ENCODE results near the gene LIG3. TPM values are rescaled to one million over a fixed set of nuclear protein-coding genes. Genes with fewer than 3 reads are reported as not detected.

The LIG3 gene
- total and polyA plus RNA-seq, 2 of the 13 experiments (the other 11 are each of a cell fraction or from before 2014, with no cell fraction given) = 34.4 to 36.2 TPM

DNA sequence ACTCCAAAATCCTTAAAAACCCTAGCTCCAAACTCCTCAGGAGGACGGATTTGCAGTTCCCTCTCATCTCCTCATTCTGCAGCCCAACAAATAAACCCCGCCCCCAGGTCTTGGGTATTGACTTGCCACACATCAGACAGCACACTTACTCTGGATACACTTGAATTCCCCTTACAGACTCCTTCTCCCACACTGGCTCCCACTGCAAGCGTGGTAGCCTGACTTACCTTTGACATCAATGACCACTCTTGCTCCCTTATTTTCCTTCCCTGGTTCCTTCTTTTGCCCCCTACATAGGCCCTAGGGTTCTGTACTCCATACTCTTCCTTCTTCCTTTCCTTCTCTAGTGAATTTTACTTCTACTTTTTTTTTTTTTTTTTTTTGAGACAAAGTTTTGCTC, 75.7 kb downstream of the LIG3 start:
- no peaks in the 10 kb centered on the region for H4K20me1 ChIP-seq (ENCODE audit: insufficient read depth, low read length)
- no peaks in the 10 kb centered on the region; a peak in 1 of 5 replicates for H3K27me3 ChIP-seq (ENCODE audit: control insufficient read depth in 1 of 2, insufficient read depth in 2 of 2, low read length in 2 of 2)
- peaks cover 72% of the 10 kb centered on the region for H3K79me2 ChIP-seq (ENCODE audit: insufficient read depth, low read length)
- ChIA-PET CTCF (ENCODE audit: low intra/inter-chr PET ratio, low total read pairs) (no interaction called here), POLR2A (no interaction called here)
- in situ Hi-C loops (cut with HindIII; ENCODE audit: extremely low pct_ligation_motif_present, low pct_unique_long_range_greater_than_20kb) (no loop called here), intact Hi-C loops (cut with micrococcal nuclease; ENCODE audit: unreplicated experiment) (no loop called here)
- H3K4me1 ChIP-seq (ENCODE audit: insufficient read depth, low read length) = peaks cover 80% of the 10 kb centered on the region
- H3K4me3 ChIP-seq (replicated peaks in 1 of 3; ENCODE audit: insufficient read depth in 1 of 3, low read depth in 2 of 3, low read length in 3 of 3) = no peak overlapping the region
- TF ChIP-seq PHF8 (CRISPR knock-in tag; IDR thresholded peaks at IDR 0.05) = no peak
- TF ChIP-seq MTF2 (CRISPR knock-in tag; IDR thresholded peaks at IDR 0.05; ENCODE audit: borderline replicate concordance) = no peak
- TF ChIP-seq ZNF263 (CRISPR knock-in tag; IDR thresholded peaks at IDR 0.05) = no peak
- TF ChIP-seq, protein P1, sequence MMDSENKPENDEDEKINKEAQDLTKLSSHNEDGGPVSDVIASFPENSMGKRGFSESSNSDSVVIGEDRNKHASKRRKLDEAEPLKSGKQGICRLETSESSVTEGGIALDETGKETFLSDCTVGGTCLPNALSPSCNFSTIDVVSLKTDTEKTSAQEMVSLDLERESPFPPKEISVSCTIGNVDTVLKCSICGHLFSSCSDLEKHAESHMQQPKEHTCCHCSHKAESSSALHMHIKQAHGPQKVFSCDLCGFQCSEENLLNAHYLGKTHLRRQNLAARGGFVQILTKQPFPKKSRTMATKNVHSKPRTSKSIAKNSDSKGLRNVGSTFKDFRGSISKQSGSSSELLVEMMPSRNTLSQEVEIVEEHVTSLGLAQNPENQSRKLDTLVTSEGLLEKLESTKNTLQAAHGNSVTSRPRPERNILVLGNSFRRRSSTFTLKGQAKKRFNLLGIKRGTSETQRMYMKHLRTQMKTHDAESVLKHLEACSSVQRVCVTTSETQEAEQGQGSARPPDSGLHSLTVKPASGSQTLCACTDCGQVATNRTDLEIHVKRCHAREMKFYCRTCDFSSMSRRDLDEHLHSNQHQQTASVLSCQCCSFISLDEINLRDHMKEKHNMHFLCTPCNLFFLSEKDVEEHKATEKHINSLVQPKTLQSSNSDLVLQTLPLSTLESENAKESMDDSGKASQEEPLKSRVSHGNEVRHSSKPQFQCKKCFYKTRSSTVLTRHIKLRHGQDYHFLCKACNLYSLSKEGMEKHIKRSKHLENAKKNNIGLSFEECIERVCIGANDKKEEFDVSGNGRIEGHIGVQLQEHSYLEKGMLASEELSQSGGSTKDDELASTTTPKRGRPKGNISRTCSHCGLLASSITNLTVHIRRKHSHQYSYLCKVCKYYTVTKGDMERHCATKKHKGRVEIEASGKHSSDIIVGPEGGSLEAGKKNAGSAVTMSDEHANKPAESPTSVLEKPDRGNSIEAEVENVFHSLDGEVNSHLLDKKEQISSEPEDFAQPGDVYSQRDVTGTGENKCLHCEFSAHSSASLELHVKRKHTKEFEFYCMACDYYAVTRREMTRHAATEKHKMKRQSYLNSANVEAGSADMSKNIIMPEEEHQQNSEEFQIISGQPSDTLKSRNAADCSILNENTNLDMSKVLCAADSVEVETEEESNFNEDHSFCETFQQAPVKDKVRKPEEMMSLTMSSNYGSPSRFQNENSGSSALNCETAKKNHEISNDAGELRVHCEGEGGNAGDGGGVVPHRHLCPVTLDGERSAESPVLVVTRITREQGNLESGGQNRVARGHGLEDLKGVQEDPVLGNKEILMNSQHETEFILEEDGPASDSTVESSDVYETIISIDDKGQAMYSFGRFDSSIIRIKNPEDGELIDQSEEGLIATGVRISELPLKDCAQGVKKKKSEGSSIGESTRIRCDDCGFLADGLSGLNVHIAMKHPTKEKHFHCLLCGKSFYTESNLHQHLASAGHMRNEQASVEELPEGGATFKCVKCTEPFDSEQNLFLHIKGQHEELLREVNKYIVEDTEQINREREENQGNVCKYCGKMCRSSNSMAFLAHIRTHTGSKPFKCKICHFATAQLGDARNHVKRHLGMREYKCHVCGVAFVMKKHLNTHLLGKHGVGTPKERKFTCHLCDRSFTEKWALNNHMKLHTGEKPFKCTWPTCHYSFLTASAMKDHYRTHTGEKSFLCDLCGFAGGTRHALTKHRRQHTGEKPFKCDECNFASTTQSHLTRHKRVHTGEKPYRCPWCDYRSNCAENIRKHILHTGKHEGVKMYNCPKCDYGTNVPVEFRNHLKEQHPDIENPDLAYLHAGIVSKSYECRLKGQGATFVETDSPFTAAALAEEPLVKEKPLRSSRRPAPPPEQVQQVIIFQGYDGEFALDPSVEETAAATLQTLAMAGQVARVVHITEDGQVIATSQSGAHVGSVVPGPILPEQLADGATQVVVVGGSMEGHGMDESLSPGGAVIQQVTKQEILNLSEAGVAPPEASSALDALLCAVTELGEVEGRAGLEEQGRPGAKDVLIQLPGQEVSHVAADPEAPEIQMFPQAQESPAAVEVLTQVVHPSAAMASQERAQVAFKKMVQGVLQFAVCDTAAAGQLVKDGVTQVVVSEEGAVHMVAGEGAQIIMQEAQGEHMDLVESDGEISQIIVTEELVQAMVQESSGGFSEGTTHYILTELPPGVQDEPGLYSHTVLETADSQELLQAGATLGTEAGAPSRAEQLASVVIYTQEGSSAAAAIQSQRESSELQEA (CRISPR knock-in tag; IDR thresholded peaks at IDR 0.05; ENCODE audit: not compliant biosample characterization) = no peak
- no peak for TF ChIP-seq ZSCAN22 (CRISPR knock-in tag; IDR thresholded peaks at IDR 0.05)
- TF ChIP-seq RORA (CRISPR knock-in tag; IDR thresholded peaks at IDR 0.05) = no peak
- BruUV-seq (replicated peaks) = no TSS peak
- H3K4me2 ChIP-seq (ENCODE audit: low read depth, low read length) = no peak overlapping the region
- FAIRE-seq (no peak), DNase-seq (ENCODE audit: low spot score) (no peak), ATAC-seq (no peak)
- WGBS (ENCODE audit: low lambda C conversion rate) = 95% methylated on average over 3 of the region's 3 CpGs
- no peak overlapping the region for H3K27ac ChIP-seq (ENCODE audit: extremely low read length, insufficient read depth, low read length)
- no peak overlapping the region for H2AFZ ChIP-seq (ENCODE audit: low read length)
- H3K9me3 ChIP-seq (ENCODE audit: low read length) = no peaks in the 10 kb centered on the region
- no peaks in the 10 kb centered on the region; a peak in 1 of 5 replicates for H3K36me3 ChIP-seq (replicated peaks in 1 of 2; ENCODE audit: control insufficient read depth in 1 of 2, insufficient read depth in 2 of 2, low read length in 2 of 2)
- no peak overlapping the region for H3K9ac ChIP-seq (ENCODE audit: insufficient read depth, low read depth, low read length)

Data from HepG2 (cell line).